GM03348 (cell line): ENCODE data around the gene MBOAT7.
A peak's percentile ranks its signal among the peaks of the same experiment; 100 is the strongest.
"Not testable (repeated sequence)": the region's sequence is repeated elsewhere in the genome, so short reads cannot be mapped to it uniquely, and the experiment has no call there.

Source experiments
- DNase-seq: peaks from one replicate; pipeline ENCODE4 v3.0.0; 2012; ENCODE audit warnings: low spot score

The MBOAT7 gene

DNA sequence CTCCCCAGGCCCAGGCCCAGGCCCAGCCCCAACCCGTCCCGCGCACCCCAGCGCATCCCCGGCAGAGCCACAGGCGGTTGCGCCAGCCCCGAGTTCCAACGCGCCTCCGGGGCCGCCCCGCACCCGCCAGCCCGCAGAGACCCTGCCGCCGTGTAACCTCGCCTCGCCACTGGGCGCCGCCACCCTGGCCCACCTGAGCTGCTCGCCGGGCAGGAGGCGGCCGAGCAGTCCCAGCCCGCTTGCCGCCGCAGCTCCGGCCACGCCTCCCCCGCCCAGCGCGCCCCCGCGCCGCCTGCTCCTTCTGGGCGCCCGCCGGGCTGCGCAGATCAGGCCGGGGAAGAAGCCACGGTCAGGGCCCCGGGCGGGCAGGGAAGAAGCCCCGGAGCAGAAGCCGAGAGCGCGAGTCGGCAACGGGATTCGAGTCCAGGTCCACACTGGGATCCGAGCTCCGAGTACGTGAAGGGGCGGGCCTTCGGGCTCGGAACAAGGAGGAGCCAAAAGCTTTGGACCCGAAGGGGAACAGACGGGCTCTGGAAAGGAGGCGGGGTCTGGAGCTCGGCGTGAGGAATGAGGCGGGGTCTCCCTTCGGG, at the start of gene MBOAT7:
Gene MBOAT7 (minus strand): TSS at position 436 of the 590 bp plus-strand sequence. CDS start 1,072 bp downstream, outside the sequence.
- no peak for DNase-seq

GRCh38 chr19:54233941-54234340, 44.6 kb upstream of the MBOAT7 start:
- DNase-seq, result no peak

DNA sequence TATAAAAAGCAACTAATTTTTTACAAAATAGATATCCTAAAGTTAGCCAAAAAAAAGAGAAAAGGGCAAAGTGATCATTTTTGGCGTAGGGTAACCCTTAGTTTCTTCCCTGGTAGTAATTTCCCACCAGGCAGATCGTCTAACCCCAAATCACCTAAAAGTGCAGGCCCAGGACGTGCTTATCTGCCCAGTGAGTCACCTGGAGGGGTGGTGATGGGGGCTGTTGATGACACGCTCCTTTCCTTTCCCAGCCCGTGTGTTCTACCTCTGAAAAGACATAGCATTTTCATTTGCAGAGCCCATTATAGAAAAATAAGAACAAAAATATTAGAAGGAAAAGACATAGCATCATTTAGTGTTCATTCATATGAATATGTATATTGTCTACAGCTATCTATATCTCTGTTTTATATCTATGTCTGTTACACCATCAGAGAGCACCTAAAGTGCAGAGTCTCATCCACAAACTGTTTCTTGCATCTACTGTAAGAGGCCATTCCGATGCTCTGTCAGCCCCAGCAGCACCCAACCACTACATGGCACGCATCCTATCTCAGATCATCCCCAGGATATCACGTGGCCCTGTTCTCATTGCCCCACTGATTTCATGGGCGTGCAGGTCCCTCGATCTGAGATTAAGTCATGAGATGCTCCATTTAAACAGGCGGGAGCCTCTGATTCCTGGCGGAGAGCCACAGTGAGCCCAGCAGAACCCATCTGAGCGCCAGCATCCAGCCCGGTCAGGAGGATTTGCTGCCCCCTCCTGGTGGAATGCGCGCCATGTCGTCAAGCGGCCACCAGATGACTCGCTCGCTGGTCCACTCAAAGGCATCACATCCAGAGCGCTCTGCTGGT, 41.9 kb upstream of the MBOAT7 start:
- peak; percentile 96 for DNase-seq

- no peak for DNase-seq
These were observed 40.7 kb upstream of the MBOAT7 start for GRCh38 chr19:54230031-54230430.

DNA sequence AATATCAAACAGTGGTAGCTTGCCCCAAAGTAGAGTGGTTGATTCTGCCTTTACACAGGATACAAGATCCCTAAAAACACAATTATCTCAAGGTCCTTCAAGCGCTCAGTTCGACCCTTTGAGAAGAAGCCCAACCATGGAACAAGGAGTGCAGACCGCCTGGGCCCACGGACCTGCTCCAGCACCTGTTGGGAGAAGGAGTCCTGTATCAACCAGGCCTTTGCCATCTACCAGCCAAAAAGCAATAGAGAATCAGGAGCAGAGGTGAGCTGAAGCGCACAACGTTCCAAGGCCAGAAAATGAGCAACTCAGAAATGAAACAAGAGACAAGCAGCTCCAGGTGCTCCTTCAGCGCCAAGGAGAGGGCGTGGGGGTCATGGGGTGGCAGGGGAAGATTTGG, 39.8 kb upstream of the MBOAT7 start:
- no peak for DNase-seq

- DNase-seq, result not testable (repeated sequence)
These were observed 35.2 kb upstream of the MBOAT7 start for GRCh38 chr19:54224619-54225018.

DNA sequence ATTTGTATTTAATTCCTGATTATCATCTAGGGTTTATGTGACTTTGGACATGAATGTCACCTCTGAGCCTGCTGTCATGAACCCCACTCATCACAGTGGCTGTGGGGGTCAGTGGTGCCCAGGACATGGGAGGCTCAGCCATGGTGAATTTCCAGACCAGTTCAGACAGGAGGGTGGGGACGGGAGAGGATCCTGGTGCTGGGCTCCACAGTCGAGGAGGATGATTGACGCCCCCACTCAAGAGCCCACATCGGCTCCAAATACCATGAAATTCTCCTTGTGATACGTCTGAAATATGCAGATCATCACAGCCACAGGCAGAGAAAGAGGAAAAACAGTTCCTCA, 34.5 kb upstream of the MBOAT7 start:
- not testable (repeated sequence) for DNase-seq

GRCh38 chr19:54223277-54223936, 34.0 kb upstream of the MBOAT7 start:
- not testable (repeated sequence) for DNase-seq

DNA sequence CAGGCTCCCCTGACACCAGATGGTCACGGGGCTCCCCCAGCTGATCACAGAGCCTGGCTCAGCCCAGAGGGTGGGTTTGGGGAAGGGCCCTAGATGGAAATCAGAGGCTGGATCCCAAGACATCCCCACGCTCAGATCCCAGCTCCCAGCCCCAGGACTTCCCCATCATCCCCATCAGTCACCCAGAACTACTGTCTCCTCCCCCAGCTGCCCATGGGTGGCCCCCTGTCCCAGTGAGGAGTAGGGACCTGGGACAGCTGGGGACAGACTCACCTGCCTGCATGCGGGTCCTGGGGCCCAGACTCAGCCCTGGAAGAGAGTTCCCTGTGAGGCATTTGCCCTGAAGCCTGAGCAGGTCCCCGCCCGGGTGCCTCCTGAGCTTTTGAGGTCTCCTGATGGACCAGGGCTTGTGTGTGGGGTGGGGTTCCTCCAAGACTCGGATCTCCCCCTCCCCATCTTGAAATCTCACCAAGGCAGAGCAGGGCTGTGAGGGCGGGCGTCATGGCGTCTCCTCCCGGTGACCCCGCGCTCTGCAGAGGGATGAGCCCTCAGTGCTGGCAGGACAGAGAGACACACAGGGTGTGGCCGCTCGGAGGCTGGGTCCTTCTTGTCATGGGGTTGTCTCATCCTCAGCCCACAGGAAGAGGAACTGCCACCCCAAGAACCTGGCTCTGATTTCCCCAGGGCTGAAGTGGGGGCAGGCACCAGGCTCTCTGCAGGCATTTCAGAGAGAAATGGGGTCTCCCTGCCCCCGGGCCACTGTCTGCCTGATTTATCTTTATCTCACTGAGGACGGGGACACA, 33.3 kb upstream of the MBOAT7 start, which contains the start of gene LILRB3:
Gene LILRB3 (minus strand): TSS at position 534 of the 803 bp plus-strand sequence. CDS start 31 bp downstream, at position 503.
- DNase-seq, result not testable (repeated sequence)

DNA sequence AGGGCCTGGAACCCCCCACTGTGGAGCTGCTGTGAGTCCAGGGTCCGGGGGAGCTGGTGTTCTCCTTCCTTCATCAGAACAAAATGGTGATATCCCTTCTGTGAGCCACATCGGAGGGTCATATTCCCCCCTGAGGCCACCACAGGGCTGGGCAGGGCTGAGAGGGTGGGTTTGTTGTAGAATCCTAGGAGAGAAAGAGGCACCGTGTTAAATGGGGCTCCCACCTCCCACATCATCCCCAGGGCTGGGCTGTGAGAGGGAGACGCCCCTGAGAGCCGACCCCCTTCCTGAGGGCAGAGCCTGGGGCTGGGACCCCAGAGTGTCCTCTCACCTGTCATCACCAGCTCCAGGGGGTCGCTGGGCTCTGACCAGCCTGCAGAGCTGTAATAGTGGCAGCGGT, 32.6 kb upstream of the MBOAT7 start:
- not testable (repeated sequence) for DNase-seq

- DNase-seq, result not testable (repeated sequence)
These were observed 30.3 kb upstream of the MBOAT7 start for GRCh38 chr19:54219702-54220101.

- no peak for DNase-seq
These were observed 29.7 kb upstream of the MBOAT7 start for GRCh38 chr19:54218960-54219661.

GRCh38 chr19:54218259-54218658, 28.9 kb upstream of the MBOAT7 start:
- DNase-seq, result no peak

DNA sequence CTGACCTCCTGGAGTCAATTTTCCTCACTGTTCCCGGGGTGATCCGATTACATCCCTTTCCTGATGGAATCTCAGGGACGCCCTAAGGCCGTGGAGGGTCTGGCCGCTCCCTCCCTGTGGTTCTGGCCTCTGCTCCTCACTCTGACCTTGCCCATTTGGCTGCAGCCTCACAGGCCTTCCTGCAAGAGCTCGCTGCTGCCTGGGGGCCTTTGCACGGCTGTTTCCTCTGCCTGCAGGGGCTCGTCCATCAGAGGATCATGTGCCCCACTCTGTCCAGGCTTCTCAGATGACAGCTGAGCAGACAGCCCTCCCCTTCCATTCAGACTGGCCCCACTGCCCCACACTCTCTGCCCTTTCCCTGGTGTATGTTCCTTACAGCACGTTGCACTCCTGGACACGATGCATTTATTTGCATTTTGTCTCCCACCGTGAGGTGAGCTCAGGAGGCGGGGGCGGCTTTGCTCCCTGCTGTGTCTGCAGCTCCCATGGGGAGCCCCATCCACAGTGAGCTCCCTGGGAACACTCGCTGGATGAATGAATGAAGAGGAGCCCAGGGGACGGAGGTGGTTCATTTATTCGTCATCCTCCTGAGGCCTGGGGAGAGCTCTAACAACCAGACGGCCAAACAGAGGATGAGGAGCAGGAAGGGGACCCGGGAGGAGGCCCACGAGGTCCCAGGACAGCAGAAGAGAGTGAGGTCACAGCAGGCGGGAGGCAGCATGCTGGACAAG, 28.3 kb upstream of the MBOAT7 start:
- DNase-seq, result not testable (repeated sequence)

GRCh38 chr19:54216869-54217268, 27.5 kb upstream of the MBOAT7 start:
- no peak for DNase-seq

DNA sequence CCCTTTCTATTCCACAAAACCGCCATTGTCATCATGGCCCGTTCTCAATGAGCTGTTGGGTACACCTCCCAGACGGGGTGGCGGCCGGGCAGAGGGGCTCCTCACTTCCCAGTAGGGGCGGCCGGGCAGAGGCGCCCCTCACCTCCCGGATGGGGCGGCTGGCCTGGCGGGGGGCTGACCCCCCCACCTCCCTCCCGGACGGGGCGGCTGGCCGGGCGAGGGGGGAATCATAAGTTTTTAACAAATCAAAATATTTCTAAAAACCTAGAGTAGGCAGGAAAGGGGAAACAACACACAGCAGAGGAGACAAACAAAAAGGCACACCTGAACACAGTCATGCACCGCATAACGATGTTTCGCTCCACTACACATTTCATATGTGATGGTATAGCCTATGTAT, 25.4 kb upstream of the MBOAT7 start:
- not testable (repeated sequence) for DNase-seq

DNA sequence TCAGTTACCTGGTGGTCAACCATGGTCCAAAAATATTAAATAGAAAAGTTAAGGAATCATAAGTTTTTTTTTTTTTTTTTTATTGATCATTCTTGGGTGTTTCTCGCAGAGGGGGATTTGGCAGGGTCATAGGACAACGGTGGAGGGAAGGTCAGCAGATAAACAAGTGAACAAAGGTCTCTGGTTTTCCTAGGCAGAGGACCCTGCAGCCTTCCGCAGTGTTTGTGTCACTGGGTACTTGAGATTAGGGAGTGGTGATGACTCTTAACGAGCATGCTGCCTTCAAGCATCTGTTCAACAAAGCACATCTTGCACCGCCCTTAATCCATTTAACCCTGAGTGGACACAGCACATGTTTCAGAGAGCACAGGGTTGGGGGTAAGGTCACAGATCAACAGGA, 24.8 kb upstream of the MBOAT7 start:
- DNase-seq, result not testable (repeated sequence)

DNA sequence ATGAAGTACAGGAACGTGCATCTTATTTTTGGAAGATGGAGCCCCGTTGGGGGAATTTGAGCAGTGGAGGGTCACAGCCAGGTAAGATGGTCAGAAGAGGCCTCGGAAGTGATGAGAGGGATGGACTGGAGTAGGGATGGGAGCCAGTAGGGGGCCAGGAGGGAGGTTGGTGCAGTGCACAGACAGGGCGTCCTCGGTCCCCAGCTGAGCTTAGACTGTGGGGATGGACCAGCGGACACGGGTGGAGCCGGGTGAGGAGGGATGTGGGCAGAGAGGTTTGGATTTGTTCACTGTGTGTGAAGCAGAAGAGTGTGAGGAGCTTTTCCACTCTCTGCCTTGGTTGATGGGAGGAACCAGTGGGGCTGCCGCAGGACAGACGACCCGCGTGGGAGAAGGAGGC, 21.9 kb upstream of the MBOAT7 start:
- DNase-seq, result no peak

DNA sequence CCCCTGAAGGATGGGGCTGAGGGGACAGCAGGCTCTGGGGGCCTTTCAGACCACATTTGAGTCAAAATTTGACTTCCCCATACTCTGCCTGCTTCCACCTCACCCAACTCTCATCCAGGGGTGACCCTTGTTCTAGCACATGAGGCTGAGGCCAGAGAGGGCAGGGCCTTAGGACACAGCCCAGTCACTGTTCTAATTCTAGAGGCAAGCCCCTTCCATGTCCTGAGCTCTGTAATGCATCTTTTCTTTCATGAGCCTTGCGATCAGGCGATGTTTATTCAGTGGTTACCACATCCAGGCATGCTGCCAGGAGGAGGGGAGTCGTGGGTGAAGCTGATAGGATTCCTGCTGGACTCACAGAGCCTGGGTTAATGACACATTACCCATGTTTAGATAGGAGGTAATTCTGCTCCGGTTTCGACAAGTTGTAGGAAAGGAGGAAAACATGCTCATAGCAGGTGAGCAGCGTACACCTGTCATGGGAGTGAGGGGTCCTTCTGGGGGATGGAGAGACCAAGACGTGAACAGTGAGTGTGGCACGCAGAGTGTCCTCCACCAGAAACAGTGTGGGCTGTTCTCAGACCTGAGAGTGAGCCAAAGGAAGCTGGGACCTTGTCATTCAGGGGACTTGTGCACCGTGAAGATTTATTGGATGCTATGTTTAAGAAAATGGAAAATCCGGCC, 20.6 kb upstream of the MBOAT7 start:
- peak; percentile 93 for DNase-seq
